Epithelial cell of proximal tubule (primary cell): Measurements from ENCODE around the gene MCCC2. TPM values are rescaled to one million over a fixed set of nuclear protein-coding genes. Genes with fewer than 3 reads are reported as not detected.

Experiments used
- DNase-seq: peaks from one replicate; pipeline ENCODE4 v3.0.0-alpha.2; 2011; ENCODE audit warnings: low read depth
- H3K4me3 ChIP-seq: 2 replicates; pipeline ENCODE4 v1.5.1; 2011; ENCODE audit warnings: low read depth, mild to moderate bottlenecking, low read length
- CTCF ChIP-seq: conservative IDR thresholded peaks from 2 replicates; pipeline ENCODE4 v1.5.1; 2012; ENCODE audit warnings: low read depth, mild to moderate bottlenecking, low read length
- total RNA-seq: library from RNA; depleted of rRNA; stranded (reverse); fragments of >200 nt; gene quantifications from 2 replicates; pipeline ENCODE4 v1.2.3, GENCODE V29; 2015

MCCC2 gene
- total RNA-seq, 1 donor from 2014 or later, result 25.3 TPM

- TF ChIP-seq CTCF, result no peak
- no peak for DNase-seq
- H3K4me3 ChIP-seq, result no peak overlapping the region
Measured at GRCh38 chr5:71705421-71705820, 118.3 kb downstream of the MCCC2 start.

GRCh38 chr5:71706906-71707305 is 119.8 kb downstream of the MCCC2 start:
- no peak for DNase-seq
- no peak overlapping the region for H3K4me3 ChIP-seq
- TF ChIP-seq CTCF, result no peak

Other genes starting within 250 kb of the MCCC2 start
- 18.2 and 20.5 TPM in 2 replicates for gene BDP1, start 131.7 kb upstream of the MCCC2 start, total RNA-seq
- gene CARTPT, start 131.9 kb downstream of the MCCC2 start, total RNA-seq, result not detected in 2 replicates